HL-60 (cell line): Measurements from ENCODE around the gene STAMBP.

Experiments used
- DNase-seq, 2 experiments: peaks; one replicate each; pipeline ENCODE4 v3.0.0-alpha.2; 2010 to 2020; ENCODE audit warnings: low read depth in 1 of 2, low spot score in 1 of 2
- H3K27ac ChIP-seq: fragments of 250-450 bp; sonication (Bioruptor Pico); replicated peaks from 2 replicates; pipeline ENCODE4 v1.5.1; 2020; ENCODE audit warnings: mild to moderate bottlenecking, moderate library complexity
- H3K27me3 ChIP-seq: fragments of 250-450 bp; sonication (Bioruptor Pico); 2 replicates; pipeline ENCODE4 v1.5.1; 2021; ENCODE audit warnings: mild to moderate bottlenecking, moderate library complexity; ENCODE audit not compliant: insufficient read depth, poor library complexity, severe bottlenecking
- H3K4me3 ChIP-seq: replicated peaks from 2 replicates; pipeline ENCODE4 v1.5.1; 2011; ENCODE audit warnings: mild to moderate bottlenecking, control low read depth, low read length; ENCODE audit not compliant: insufficient read depth
- GABPA ChIP-seq: IDR thresholded peaks from 2 replicates; pipeline ENCODE4 v1.6.1; 2012; ENCODE audit warnings: low read depth
- POLR2AphosphoS5 ChIP-seq: IDR thresholded peaks from 2 replicates; pipeline ENCODE4 v1.6.1; 2012; ENCODE audit warnings: low read depth
- SPI1 ChIP-seq: IDR thresholded peaks from 2 replicates; pipeline ENCODE4 v1.6.1; 2012; ENCODE audit warnings: low read depth, mild to moderate bottlenecking, borderline replicate concordance
- TF ChIP-seq, protein P1 (sequence below): IDR thresholded peaks from one replicate; pipeline ENCODE4 v1.5.1; 2011; ENCODE audit warnings: low read length, control low read depth, inconsistent platforms; ENCODE audit not compliant: insufficient read depth
- TF ChIP-seq, protein P2 (sequence below): IDR thresholded peaks from 2 replicates; pipeline ENCODE4 v1.6.1; 2012; ENCODE audit warnings: low read depth; ENCODE audit not compliant: insufficient replicate concordance

STAMBP gene

DNA sequence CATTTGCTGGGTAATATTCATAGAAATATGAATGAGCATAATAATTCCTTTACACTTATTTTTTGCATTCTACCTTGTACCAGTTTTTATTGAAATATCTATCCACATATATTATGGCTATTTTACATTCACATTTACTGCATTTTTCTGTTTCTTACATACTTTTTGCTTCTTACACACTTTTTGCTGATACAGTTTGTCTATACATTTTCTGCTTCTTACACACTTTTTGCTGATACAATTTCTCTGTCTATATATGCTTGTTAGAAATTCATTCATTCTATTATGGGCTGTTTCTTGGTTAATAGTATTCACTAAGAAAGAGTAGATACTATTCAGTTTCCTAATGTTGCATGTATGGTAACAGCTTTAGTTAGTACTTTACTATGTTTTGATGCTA lies 16.9 kb upstream of the STAMBP start:
- no peak for DNase-seq
- no peak overlapping the region for H3K27ac ChIP-seq
- TF ChIP-seq, protein P1, sequence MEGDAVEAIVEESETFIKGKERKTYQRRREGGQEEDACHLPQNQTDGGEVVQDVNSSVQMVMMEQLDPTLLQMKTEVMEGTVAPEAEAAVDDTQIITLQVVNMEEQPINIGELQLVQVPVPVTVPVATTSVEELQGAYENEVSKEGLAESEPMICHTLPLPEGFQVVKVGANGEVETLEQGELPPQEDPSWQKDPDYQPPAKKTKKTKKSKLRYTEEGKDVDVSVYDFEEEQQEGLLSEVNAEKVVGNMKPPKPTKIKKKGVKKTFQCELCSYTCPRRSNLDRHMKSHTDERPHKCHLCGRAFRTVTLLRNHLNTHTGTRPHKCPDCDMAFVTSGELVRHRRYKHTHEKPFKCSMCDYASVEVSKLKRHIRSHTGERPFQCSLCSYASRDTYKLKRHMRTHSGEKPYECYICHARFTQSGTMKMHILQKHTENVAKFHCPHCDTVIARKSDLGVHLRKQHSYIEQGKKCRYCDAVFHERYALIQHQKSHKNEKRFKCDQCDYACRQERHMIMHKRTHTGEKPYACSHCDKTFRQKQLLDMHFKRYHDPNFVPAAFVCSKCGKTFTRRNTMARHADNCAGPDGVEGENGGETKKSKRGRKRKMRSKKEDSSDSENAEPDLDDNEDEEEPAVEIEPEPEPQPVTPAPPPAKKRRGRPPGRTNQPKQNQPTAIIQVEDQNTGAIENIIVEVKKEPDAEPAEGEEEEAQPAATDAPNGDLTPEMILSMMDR, result no peak
- TF ChIP-seq, protein P2, sequence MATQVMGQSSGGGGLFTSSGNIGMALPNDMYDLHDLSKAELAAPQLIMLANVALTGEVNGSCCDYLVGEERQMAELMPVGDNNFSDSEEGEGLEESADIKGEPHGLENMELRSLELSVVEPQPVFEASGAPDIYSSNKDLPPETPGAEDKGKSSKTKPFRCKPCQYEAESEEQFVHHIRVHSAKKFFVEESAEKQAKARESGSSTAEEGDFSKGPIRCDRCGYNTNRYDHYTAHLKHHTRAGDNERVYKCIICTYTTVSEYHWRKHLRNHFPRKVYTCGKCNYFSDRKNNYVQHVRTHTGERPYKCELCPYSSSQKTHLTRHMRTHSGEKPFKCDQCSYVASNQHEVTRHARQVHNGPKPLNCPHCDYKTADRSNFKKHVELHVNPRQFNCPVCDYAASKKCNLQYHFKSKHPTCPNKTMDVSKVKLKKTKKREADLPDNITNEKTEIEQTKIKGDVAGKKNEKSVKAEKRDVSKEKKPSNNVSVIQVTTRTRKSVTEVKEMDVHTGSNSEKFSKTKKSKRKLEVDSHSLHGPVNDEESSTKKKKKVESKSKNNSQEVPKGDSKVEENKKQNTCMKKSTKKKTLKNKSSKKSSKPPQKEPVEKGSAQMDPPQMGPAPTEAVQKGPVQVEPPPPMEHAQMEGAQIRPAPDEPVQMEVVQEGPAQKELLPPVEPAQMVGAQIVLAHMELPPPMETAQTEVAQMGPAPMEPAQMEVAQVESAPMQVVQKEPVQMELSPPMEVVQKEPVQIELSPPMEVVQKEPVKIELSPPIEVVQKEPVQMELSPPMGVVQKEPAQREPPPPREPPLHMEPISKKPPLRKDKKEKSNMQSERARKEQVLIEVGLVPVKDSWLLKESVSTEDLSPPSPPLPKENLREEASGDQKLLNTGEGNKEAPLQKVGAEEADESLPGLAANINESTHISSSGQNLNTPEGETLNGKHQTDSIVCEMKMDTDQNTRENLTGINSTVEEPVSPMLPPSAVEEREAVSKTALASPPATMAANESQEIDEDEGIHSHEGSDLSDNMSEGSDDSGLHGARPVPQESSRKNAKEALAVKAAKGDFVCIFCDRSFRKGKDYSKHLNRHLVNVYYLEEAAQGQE, result no peak
- TF ChIP-seq POLR2AphosphoS5 (no peak), GABPA (no peak), SPI1 (no peak)

DNA sequence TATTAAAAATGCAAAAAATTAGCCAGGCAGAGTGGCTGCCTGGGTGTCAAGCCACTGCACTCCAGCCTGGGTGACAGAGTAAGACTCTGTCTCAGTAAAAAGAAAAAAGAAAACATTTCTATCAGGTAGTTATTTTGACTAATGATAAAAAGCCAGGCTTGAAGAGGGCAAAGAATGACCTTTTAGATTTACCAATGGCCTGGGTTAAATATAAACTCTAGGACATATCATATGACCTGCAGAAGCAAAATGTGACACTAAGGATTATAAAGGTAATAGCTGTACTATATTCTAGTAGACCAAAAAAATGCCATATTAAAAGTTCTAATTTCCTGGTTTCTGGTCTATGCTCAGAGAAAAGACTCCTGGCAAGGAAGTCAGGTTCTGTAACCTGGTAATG lies 16.1 kb upstream of the STAMBP start:
- H3K27ac ChIP-seq, result no peak overlapping the region

More for the DNA sequence above, 16.9 kb upstream of the STAMBP start:
- Histone ChIP-seq H3K4me3 (no peak overlapping the region), H3K27me3 (no peaks in the 10 kb centered on the region)

DNA sequence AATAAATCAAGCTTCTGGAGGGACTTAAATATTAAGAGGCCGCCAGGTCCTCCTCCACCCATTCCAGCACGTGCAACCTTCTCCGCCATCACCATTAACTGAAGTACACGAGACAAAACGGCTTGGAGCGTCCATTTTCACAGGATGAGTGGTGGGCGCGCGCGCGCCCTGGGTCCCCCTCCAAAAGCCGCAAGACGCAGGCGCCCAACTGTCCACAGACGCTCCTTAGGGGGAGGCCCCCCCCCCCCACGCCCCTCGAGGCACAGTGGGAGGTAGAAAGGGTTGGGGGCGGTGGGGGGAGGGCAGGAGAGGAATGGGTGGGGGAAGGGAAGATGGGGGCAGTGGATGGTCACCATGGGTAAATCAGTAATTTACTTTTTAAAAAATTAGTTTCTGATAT lies 10.5 kb upstream of the STAMBP start:
- H3K27ac ChIP-seq, result no peak overlapping the region
- no peak for DNase-seq
- no peaks in the 10 kb centered on the region for H3K27me3 ChIP-seq
- no peak overlapping the region for H3K4me3 ChIP-seq
- TF ChIP-seq POLR2AphosphoS5 (no peak), SPI1 (no peak), GABPA (no peak)
- TF ChIP-seq, protein P1, result no peak
- TF ChIP-seq, protein P2, result no peak

More for the DNA sequence above, 16.1 kb upstream of the STAMBP start:
- no peak for DNase-seq
- TF ChIP-seq, protein P2, result no peak
- TF ChIP-seq SPI1, result no peak
- no peak for TF ChIP-seq POLR2AphosphoS5
- TF ChIP-seq GABPA, result no peak
- TF ChIP-seq, protein P1, result no peak
- H3K4me3 ChIP-seq, result no peak overlapping the region
- no peaks in the 10 kb centered on the region for H3K27me3 ChIP-seq
